VCaP (cell line): ENCODE data around the gene GP9.

Experiments
- H3K27ac ChIP-seq: fragments of 450-650 bp; 2 replicates; pipeline ENCODE4 v1.5.1; 2017
- TF ChIP-seq, protein P1 (sequence below): fragments of 450-650 bp; conservative IDR thresholded peaks from 2 replicates; pipeline ENCODE4 v1.5.1; 2017; ENCODE audit warnings: mild to moderate bottlenecking, moderate library complexity

Gene GP9

GRCh38 chr3:129036222-129037092 lies 24.1 kb upstream of the GP9 start:
- no peak overlapping the region for H3K27ac ChIP-seq
- TF ChIP-seq, protein P1, sequence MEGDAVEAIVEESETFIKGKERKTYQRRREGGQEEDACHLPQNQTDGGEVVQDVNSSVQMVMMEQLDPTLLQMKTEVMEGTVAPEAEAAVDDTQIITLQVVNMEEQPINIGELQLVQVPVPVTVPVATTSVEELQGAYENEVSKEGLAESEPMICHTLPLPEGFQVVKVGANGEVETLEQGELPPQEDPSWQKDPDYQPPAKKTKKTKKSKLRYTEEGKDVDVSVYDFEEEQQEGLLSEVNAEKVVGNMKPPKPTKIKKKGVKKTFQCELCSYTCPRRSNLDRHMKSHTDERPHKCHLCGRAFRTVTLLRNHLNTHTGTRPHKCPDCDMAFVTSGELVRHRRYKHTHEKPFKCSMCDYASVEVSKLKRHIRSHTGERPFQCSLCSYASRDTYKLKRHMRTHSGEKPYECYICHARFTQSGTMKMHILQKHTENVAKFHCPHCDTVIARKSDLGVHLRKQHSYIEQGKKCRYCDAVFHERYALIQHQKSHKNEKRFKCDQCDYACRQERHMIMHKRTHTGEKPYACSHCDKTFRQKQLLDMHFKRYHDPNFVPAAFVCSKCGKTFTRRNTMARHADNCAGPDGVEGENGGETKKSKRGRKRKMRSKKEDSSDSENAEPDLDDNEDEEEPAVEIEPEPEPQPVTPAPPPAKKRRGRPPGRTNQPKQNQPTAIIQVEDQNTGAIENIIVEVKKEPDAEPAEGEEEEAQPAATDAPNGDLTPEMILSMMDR = no peak

DNA sequence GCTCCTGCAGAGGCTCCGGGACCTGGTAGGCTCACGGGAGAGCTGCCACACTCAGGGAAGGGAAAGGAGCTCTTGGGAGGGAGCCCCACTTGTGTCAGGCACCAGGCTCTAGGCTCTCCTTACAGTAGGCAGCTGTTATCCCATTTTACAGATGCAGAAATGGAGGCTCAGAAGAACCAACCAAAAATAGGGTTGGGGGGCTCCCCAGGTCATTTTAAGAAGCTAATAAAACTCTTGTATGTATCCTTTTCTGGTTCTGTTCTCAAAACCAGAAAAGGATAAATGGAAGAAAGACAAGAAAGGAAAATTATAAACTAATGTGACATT lies 23.5 kb upstream of the GP9 start:
- TF ChIP-seq, protein P1 = no peak
- H3K27ac ChIP-seq = no peak overlapping the region

DNA sequence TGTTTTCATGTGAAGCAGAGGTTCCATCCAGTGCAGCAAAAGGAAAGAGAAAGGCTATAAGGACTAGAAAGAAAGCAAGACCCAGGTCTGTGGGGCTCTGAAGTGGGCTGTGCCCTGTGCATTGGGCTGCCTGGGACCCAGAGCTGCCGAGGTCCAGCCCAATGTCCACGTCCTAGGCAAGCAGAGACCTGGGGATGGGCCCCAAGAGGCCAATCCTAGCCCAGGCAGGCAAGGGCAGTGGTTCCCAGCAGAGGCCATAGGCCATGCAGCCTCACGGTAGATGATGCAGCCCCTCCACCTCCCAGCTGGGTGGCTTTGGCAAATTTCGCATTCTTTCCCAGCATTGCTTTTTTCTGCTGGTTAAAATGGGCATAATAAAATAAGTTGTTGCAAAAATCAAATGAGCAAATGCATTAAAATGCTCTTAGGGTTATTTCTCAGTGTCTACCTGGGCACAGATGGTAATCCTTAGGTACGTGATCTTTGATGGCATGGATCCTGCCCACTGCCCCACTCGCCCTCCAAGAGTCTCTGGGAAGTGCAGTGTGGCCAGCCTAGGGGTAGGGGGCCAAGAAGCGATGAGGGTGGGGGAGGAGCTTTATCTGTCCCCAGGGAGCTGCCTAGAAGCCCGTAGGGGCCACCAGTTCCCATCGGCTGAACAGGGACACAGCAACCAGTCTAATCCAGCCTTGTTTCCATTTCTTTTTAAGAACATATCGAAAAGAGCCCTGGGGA lies 22.3 kb upstream of the GP9 start:
- no peak overlapping the region for H3K27ac ChIP-seq
- TF ChIP-seq, protein P1 = no peak

DNA sequence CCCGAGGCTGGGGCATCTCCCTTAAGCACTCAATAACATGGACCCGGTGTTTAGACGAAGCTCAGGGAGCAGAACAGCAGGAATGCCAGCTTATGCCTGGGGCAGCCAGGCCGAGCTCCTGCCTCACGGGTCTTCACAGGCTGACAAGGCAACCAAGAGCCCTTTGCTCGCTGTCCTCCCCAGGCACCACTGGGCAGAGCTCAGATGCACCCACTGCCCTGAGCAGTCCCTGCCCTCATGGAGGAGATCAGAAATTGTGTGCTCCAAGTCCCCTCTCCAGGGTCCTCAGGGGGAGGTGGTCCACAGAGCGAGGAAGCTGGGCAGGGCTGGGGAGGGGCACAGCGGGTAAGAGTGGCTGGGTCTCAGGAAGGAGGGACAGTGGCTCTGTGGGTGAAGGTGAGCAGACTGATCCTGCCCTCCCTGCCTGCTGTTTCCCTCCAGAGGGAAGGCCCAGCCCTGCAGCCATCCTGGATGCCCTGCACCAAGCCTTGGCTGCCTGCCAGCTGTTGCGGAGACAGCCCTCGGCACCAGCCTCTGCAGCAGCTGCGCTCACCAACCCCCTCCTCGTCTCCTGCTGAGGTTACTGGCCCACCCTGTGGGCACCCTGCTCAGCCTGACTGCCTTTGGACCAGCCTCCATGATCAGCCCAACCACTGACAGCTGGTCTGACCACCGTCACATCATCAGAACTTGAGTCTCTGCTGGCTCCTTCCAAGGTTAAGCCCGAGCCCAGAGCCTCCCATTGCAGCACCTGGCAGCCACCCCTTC lies 21.1 kb upstream of the GP9 start:
- TF ChIP-seq, protein P1 = no peak
- peak overlapping the region; percentile 19; the same call in 1 of the 2 replicates for H3K27ac ChIP-seq

DNA sequence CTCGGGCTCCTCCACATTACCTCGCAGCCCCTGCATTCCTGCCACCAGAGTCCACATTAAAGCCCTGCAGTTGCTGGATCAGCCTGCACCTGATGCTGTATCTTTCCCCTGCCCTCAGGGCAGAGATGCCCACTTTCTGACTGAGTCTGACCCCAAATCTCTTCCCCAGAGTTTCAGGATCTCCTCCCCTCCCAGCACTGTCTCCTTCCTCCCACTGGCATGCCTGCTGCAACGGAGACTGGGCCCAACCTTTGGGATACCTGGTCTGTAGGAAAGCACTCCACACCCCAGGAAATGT lies 20.6 kb upstream of the GP9 start:
- no peak overlapping the region for H3K27ac ChIP-seq
- TF ChIP-seq, protein P1 = no peak

DNA sequence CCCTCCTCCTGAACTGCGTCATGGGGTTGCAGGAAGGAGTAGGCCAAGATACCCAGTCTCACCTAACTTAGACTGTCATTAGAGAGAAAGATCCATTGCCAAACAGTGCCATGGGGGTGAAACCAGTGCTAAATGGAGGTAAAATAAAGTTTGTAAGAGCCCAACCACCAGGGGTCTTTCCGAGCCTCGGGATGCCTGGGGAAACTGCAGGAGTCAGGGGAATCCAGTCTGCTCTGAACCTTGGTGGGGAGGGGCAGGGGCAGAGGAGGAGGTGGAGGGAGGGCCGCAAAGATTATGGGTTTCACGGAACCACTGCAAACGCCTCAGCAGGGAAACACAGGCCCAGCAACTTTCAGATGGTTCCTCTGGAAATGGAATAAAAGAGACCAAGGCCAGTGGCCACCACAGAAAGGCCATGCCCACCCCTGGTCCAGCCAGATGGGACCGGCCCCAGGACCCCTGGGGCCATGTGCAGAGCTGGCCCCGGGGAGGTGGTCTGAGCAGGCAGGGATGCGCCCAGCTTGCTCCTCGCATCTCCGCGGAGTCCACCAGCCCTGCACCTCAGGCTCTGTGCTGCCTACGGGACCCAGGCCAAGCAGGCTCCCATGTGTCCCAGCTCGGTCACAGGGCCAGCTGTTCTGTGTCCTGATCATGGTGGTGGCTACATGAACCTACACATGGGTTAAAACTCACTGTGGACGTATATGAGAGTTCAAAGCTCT lies 19.8 kb upstream of the GP9 start:
- TF ChIP-seq, protein P1 = no peak
- no peak overlapping the region for H3K27ac ChIP-seq

- H3K27ac ChIP-seq = no peak overlapping the region
- TF ChIP-seq, protein P1 = no peak
Measured at GRCh38 chr3:129045675-129046036, 14.9 kb upstream of the GP9 start.
